D341Med (cell line): ENCODE results near the gene TMEM141.
A peak's percentile ranks its signal among the peaks of the same experiment; 100 is the strongest.

Source experiments
- DNase-seq: peaks from one replicate; pipeline ENCODE4 v3.0.0; 2012; ENCODE audit warnings: low spot score

Gene TMEM141

DNA sequence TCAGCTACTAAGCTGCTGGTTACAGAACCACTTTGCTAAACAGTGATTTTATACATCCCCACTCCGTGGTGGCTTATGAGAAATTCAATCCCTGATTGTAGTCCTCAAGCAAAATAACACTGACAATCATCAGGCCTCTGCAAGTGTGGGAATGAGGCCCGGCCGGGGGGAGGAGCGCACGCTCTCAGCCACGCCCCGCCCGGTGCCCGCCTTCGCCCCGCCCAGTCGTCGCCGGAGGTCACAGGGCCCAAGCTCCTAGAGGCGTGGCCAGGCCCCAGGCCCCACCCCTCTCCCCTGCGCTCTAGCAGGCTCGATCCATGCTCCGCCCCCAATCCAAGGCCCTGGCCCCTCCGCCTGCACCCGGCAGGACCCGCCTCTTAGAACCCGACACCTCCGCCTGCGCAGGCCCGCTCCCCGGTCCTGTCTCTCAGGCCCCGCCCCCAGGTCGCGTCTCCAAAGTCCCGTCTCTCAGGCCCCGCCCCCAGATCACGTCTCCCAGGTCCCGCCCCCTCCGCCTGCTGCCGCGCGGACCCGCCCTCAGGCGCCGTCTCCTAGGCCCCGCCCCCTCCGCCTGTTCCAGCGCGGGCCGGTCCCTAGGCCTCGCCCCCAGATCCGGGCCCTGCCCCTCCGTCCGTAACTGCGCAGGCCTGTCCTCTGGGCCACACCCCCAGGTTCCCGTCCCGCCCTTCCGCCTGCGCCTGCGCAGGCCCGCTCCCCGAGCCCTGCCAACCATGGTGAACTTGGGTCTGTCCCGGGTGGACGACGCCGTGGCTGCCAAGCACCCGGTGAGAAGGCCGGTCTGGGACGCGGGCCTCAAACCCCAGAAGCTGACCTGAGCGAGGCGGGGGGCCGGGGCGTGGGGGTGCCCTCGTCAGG is at the start of gene TMEM141:
Gene TMEM141, plus strand, starts transcription at position 705 of the 876 bp plus-strand sequence. Its CDS starts 27 bp downstream, at position 732.
- peak; percentile 97 for DNase-seq

DNA sequence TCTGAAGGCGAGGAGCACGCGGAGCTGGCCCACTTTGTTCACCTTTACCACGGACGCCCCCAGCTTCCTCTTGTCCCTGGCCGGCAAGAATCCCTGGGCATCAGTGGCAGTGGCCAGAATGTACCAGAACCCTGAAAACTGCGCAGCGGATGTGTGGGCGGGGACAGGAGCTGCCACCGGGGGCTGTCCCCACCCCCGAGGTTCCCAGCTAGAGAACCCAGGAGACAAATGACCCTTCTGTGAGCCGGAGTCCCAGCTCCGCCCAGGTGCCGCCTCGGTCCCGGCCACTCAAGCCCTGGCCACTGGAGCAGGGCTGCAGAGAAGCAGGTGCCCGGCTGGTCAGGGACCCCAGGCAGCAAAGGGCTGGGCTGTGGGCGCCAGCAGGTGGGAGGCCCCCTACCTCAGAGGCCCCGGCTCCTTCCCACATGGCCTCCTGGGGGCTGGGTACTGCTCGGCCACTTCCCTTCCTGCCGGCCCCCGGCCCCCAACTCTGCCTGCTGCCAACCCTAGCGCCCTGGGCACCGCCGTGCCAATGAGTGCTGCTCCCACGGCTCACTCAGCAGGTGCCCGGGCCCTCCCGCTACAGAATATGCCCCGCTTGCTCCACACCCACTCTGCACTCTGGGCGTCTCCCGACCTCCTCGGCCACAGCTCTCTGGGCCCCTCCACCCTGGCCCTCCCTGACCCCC is 49.1 kb upstream of the TMEM141 start:
- DNase-seq = no peak

DNA sequence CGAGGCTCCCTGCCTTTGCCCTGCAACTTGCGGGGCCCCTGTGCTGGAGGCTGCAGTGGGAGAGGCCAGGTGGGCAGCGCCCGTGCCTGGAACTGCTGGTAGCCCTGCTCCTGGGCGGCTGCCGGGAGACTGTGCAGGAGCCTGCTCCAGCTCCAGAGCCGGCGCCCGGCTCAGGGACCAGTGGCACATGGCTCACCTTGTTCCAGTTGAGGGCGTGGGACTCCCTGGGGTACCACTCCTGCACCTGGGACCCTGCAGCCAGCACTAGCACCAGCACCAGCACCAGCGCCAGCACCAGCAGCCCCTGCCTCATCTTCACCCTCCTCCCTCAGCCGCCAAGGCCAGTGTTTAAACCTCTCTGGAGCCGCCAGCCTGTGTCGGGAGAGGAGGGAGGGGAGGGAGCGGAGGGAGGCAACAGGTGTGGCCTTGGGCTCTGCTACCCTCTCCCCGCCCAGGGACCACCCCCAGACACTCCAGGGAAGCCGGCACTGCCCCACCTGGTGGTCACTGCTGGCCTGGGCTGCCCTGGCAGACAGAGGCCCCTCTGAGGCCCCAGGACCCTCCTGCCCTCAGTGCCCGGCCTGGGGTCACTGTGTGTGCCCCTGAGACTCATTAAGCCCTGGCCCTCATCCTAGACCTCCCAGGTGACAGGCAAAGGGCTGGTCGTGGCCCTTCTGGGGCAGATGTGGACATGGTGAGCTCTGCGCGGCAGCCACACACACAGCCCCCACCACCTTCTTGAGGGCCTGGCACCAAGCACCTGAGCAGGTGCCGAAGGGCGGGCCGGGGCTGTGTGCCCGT is 48.4 kb upstream of the TMEM141 start, which contains the start of gene LCN10:
Gene LCN10, minus strand, starts transcription at position 350 of the 801 bp plus-strand sequence. Its CDS starts 37 bp downstream, at position 313.
- DNase-seq = no peak

DNA sequence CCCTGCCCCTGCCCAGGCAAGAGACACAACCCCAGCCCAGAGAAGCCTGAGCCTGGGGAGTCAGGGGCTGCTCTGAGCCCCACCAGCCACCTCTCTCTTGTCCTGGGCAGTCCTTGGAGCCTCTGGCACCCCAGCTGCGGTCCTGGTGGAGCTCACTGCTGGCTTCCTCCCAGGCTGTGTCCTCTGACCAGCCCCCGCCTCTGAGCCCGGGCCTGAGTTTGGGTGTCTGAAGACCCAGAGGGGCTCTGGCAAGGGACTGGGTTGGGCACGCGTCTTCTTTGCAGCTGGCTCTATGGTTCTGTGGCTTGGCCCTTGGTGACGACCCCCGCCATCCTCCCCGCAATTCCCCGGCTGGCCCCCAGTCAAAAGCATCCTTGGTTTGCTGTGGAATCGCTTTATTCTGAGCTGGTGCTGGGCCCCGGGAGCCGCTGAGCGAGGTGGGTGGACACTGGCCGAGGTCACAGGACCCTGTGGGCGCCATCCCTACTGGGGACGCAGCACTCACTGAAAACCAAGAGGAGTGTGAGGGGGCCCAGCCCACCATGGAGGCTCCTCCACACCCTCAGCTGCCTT is 47.4 kb upstream of the TMEM141 start:
- DNase-seq = no peak

DNA sequence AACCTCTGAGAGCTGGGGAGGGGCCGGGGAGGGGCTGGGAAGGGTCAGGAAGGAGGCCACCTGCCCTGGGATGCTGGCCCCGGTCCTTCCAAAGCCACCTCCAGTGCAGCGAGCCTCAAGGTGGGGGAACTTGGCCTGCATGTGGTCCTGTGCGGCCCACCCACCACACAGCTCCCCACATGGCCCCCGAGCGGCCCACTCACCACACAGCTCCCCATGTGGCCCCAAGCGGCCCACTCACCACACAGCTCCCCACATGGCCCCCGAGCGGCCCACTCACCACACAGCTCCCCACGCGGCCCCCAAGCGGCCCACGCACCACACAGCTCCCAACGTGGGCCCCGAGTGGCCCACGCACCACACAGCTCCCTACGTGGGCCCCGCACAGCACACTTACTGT is 46.4 kb upstream of the TMEM141 start:
- DNase-seq = no peak

DNA sequence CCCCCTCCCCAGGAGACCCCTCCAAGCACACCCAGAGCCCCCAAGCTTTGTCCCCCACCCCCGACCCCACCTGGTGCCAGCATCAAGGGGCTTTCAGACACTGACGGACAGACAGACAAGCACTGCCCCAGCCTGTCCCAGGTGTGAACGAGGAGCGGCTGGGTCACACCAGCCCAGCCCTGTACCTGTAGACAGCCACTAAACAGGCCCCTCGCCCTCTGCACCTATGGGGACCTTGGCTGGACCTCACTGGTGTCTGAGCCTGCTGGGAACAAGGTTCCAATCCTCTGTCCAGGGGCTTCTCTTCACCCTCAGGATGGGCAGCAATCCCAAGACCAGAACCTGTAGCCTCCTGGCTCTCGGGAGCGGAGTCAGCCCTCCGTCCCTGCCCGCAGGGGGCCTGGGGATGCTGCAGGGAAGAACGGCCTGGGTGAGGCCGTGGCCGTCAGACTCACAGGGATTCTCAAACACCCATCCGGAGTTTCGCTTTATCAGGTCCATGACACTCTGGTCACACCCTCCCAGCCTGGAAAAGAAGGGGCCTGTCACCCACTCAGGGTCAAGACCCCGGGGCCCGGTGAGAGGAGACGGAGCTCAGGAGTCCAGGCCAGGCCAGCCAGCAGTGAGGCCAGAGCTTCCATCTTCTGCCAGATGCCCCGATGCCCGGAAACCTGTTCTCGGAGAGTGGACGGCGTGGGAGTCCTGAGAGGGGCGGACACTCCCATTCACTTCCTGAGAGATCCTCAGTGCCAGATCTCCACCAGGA is 45.6 kb upstream of the TMEM141 start:
- no peak for DNase-seq

DNA sequence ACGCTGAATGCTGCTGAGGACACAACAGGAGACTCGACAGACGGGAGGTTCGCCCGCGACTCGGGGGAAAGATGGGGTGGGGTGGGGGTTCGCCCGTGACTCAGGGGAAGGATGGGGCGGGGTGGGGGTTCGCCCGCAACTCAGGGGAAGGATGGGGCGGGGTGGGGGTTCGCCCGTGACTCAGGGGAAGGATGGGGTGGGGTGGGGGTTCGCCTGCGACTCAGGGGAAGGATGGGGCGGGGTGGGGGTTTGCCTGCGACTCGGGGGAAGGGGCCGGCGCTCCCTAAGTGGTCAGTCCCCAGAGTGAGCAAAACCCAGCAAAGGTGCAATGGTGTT is 45.0 kb upstream of the TMEM141 start:
- DNase-seq = no peak

DNA sequence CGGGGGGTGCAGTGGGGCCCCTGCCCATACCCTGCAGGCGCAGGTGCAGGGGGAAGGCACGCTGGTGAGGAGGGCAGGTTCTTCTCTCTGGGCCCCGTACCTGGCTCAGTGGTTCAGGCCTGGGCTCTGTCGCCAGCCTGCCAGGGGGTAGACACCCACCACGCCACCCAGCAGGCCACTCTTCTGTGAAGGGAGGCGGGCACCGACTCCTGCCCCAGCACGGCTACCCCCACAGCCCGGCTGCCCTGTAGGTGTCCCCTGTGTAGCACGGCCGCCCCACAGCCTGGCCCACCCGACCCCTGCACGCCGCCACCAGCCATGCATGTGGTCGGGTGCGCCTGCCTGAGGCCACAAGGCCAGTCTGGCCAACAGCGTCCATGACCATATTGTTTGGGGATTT is 44.5 kb upstream of the TMEM141 start:
- no peak for DNase-seq

DNA sequence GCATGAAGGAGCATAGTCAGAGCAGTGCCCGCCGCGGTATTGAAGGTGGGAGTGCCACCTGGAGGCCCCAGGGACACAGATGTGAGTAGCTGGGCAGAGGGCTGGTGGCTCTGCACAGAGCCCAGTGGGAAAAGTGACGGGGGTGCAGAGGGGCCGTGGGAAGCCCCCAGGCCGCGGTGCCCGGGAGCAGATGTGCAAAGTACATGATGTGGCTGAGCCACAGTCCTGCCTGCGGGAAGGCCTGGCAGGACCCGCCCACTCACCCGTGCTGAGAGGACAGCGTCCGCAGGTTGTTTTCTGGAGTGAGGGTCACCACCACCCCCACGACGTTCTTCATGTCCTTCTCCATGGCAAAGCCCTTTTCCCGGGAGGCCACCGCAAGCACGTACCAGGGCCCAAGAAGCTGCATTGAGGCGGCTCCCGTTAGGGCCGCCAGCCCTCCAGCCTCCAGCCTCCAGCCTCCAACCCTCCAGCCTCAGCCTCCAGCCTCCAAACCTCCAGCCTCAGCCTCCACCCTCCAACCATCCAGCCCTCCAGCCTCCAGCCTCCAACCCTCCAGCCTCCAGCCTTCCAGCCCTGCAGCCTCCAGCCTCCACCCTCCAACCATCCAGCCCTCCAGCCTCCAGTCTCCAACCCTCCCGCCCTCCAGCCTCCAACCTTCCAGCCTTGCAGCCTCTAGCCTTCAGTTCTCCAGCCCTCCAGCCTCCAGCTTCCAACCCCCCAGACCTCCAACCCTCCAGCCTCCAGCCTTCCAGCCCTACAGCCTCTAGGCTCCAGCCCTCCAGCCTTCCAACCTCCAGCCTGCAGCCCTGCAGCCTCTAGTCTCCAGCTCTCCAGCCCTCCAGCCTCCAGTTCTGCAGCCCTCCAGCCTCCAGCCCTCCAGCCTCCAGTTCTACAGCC is 43.7 kb upstream of the TMEM141 start:
- DNase-seq = no peak

DNA sequence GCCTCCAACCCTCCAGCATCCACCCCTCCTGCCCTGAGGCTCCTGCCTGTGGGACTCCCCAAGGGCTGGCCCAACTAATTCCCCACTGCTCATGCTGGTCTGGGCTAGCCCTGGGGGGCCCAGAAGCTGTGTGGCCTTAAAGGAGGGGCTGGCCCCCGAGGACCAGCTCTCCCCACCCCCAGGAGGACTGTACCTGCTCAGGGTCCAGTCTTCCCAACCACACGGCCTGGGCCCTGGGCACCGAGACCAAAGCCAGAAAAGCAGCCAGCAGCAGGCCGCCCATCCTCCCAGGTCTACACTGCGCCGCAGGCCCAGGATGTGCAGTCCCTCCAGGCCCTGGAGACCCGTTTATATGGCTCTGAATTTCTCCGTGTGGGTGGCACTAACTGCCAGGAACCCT is 42.9 kb upstream of the TMEM141 start, which contains the start of gene LCN6:
Gene LCN6, minus strand, starts transcription at position 325 of the 400 bp plus-strand sequence. Its CDS starts 42 bp downstream, at position 283.
- DNase-seq = no peak

DNA sequence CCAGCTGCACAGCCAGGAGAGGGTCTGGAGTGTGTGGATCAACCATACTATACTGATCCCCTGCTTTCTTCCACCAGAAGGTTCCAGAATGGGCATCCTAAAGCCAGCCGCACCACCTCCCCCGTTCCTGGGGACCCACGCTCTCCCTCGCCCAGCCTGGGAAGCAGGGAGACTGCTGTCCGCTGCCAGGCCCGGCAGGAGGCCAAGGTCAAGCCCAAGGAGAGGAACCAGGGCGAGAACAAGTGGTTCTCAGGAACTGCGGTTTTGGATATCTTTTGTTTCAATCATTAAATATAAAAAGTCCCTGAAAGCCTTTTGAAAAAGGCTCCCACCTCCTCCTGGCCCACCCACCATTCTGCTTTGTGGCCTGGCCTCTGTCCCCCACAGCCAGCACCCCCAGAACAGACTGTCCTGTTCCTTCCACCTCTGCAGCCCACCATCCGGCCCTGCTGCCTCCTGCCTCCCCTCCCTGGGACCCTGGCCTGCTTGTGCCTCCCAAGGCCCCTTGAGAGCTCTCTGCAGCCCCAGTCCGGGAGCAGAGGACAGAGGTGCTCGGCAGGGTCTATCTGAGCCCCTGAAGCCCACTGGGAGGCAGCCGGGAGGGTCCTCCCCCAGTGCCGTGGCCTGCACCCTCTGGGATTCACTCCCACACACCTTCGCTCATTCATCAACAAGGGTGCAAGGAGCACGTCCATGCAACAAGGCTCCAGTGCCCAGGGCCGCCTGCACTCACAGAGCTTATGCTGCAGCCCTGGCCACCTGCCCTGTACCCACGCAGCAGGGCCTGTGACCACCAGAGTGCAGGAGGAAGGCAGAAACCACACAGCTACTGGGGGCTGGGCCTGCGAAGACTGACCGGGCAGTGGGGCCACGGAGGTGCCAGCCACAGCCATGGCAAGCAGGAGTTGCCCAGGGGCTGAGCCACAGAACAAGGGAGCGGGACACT is 42.2 kb upstream of the TMEM141 start:
- DNase-seq = no peak

DNA sequence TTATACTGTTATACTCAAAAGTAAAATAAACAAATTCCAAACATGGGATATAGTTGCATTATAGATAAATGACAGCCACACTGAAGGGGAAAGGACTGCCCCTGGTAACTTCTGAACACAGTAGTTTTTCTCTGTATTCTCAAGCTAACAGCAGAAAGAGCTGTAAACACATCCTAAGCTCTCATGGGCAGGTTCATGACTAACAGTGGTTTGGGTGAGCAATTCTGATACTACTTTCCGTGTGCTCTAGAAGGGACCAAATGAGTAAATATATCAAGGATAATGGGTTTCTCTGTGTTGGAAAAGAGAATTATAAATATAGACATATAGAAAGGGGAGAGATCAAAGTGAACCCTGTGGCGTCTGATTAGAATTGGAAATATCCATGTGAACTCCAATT is 40.6 kb upstream of the TMEM141 start:
- no peak for DNase-seq

DNA sequence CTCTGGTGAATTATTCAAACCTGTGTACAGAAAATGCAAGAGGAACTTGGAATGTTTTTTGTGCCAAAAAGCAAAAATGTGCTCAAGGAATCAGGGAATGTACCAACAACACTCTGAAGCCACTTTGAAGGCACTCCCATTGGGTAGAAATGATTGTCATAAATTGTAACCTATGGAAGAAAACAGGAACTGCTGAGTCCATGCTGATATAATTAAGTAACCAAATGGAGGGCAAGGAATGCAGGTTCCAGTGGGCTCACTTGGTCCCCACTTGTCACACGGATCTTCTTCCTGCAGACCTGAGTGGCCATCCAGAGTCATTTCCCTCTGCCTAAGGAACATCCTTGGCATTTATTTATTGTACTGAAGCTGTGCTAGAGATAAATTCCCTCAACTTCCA is 39.9 kb upstream of the TMEM141 start:
- no peak for DNase-seq

DNA sequence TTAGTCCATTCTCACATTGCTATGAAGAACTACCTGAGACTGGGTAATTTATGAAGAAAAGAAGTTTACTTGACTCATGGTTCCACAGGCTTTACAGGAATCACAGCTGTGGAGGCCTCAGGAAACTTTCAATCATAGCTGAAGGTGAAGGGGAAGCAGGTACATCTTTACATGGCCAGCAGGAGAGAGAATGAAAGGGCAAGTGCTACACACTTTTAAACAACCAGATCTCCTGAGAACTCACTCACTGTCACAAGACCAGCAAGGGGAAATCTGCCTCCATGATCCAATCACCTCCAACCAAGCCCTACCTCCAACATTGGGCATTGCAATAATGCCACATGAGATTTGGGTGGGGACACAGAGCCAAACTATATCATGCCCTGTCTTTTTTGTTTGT is 39.3 kb upstream of the TMEM141 start:
- no peak for DNase-seq

DNA sequence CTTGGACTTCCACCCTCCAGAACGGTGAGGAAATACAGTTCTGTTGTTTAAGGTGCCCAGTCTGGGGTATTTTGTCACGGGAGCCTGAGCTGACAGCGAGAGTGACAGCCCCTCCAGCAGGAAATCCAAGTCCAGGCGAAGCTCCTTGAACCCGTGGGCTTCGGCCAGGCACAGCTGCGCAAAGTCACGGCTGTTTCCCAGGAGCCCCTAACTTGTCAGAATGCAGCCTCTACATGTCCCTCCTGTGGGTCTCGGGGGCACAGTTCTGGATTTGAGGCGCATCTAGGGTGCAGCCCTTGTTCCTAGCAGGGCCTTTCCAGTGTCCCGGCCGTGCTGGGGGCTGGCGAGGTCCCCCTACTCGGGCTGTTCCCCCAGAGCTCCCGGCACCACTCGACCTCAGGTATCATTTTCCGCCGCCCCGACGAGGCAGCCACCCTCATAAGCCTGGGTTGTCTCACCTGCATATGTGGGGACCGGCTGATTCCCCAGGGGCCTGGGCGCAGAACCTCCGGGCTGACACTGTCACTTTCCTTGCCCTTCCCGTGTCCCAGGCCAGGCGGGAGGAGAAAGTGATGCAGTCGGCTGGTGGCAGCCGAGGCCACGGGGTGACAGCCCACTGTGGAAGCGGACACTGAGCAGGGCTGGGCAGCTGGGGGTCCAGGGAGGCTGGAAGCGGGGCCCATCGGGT is 37.6 kb upstream of the TMEM141 start:
- DNase-seq = no peak

DNA sequence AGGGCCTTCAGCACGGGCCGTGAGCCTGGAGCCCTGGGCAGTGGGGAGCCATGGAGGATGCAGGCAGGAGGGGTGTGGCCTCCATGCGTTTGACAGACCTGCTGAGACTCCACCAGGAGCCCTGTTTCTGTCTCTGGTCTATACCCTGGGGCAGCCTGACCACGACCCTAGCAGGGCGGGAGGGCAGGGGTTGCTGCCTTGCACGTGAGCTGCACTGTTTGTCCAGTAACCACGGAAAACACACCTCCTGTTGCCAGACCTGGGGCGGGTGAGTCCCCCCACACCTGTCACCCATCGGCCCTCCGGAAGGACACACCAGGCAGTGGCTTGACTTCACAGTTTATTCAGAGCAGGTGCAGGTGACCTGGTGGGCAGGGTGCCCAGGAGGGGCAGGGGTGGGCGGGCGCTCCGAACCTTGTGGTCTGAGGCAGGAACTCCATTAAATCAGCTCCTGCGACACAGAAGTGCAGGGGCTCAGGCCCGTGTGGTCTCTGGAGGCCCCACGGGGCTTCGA is 37.0 kb upstream of the TMEM141 start:
- no peak for DNase-seq

DNA sequence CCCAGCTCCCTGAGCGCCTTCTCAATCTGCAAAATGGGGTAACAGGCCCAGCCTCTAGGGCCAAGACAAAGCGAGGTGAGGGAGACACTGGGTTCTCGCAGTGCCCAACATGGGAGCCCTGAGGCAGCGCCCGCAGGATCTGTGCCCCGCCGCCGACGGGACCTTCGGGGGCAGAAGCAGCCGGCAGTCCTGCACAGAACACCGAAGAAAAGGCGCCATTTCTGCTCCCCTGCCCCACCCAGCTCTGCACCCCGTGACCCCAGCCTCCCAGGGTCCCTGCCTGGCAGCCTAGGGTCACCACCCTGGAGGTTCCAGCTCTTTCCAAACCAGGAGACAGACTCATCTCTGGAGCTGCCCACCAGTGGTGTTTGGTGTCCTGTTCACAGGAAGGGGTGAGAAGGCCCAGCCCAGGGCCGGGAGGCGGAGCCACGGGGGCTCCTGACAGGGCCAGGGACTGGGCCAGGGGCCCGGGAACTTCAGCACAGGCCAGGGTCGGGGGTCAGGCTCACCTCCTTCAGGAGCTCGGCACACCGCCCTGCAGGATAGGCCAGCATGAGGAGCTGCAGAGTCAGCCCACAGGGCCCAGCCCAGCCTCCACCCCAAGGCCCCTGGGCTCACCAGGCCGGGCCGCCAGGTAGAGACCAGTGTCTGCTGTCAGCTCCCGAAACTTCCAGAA is 36.4 kb upstream of the TMEM141 start:
- DNase-seq = no peak
